Cerebellar nuclear complex (tissue), 1 donor: Measurements from ENCODE around the gene INPP5E.

Experiments
- DNase-seq, 2 experiments: peaks; one replicate each; lab custom pipeline; 2025; lab: John Stamatoyannopoulos, UW

INPP5E gene, protein sequence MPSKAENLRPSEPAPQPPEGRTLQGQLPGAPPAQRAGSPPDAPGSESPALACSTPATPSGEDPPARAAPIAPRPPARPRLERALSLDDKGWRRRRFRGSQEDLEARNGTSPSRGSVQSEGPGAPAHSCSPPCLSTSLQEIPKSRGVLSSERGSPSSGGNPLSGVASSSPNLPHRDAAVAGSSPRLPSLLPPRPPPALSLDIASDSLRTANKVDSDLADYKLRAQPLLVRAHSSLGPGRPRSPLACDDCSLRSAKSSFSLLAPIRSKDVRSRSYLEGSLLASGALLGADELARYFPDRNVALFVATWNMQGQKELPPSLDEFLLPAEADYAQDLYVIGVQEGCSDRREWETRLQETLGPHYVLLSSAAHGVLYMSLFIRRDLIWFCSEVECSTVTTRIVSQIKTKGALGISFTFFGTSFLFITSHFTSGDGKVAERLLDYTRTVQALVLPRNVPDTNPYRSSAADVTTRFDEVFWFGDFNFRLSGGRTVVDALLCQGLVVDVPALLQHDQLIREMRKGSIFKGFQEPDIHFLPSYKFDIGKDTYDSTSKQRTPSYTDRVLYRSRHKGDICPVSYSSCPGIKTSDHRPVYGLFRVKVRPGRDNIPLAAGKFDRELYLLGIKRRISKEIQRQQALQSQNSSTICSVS

DNA sequence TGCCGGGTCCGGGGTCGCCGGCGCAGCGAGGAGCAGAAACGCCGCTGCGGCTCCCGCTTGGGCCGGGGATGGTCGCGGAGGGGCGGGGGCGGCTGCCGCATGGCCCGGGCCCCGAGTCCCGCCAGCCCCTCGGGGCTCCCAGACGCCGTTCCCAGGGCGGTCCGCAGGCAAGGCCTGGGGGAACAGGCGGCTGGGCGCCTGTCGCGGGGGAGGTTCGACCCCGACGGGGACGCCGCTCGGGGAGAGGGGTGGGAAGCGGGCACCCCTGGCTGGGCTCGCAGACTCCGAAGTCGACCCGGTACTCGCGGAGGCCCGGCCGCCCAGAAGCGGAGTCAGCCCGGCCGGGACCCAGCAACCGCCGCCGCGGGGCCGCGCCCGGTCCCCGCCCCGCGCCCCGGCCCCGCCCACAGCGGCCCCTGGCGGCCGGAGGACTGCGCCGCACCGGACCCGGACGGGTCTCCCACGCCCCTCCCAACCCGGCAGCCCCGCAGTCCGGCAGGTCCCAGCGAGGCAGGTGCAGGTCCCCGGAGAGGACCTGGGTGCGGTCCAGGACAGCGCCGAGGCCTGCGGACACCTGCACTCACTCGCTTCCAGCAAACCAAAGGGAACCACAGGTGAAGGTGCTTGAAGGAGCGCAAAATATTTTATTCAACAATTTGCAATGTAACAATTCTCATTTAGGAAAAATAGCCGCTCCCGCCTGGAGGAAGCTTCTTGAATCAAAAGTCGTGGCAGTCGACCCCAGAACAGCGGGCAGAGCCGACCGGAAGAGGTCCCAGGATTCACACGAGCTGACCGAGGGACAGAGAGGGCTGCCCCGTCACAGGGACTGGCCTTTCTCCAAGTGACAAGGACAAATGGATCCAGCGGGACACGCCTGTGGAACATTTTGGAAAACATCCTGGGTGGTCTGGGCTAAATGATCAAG, at the start of gene INPP5E:
TSS of gene INPP5E (minus strand) at position 365 of the 928 bp plus-strand sequence. CDS start 426 bp downstream, outside the sequence.
- no peak for DNase-seq

DNA sequence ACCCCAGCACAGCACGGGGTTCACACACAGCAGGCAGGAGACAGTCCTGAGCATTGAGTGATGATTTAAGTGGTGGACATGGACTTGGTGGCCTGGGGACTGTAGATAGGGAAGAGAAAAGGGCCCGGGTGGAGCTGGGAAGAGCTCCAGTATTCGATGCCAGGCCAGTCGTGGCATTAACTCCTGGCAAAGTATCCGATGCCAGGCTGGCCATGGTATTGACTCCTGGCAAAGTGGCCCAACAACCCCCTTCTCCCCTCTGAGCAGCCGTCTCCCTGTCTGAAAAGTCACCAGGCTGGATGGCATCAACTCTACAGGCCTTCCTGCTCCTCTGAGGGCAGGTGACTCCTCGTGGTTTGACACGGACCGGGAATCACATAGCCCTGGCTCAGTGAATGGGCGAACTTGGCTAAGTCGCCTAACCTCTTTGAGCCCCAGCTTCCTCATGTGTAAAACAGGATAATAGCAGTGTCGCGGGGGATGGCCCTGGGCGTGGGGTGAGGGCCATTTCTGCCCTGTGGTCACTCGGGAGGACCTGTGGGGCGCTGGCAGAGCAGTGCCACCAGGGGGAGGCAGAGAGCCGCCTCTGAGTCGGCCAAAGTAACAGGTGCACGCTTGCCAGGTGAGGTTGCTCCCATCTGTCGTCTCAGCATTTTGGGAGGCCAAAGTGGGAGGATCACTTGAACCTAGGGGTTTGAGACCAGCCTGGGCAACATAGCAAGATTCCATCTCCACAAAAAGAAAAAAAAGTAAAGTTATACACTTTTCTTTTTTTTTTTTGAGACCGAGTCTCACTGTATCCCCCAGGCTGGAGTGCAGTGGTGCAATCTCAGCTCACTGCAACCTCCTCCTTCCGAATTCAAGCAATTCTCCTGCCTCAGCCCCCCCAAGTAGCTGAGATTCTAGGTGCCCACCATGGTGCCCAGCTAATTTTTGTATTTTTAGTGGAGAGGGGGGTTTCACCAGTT, 48.9 kb upstream of the INPP5E start:
- DNase-seq = peak in 1 of 2 experiments; percentile 31

DNA sequence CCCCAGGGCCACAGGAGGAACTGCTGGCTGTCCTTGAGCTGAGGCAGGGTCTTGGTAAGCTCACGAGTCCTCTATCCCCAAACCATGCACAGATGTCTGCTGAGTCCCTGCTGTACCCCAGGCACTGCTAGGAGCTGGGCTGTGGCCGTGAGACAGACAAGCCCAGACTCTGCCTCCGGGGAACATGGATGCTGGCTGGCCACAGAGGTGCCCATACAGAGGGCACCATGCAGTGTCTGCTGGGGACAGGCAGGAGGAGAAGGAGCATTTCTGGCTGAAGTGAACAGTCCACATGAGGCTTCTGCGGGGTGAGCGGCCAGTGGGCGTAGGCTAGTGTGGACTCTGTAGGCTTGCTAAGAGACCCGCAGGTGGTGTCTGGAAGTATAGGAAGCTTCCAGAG, 48.0 kb upstream of the INPP5E start:
- no peak for DNase-seq

DNA sequence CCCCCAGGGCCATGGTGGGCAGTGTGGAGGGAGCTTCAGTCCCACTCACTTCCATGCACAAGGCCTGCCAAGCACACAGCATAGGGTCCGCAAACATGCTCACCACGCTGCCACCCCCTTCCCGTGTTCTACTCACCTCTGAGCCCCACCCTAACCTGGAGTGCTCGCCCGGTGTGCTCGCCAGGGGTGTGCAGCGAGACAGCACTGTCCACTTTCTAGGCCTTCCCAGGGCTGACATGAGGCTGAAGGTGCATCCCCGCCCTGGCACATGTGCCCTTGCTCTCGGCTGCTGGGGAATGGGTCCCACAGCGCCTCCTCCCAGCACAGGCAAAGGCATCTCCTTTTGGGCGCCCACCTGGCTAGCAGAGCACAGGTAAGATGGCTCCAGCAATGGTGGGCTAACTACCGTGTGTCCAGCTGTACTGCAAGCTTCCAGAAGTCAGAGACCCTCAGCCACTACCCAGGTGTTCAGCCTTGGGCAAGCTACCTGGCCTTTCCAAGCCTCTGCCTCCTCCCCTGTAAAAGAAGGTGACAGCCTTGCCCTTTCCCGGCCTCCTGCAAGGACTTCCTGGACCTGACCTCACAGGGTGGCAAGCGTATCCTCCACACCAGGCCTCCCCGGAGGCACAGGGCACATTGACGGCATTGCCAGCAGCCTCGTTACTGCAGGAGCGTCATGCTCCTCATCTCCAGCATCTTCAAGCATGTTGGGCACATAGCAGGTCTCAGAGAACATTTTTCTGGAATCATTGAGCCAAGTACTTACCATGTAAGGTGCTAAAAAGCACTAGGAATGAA, 47.4 kb upstream of the INPP5E start:
- no peak for DNase-seq

DNA sequence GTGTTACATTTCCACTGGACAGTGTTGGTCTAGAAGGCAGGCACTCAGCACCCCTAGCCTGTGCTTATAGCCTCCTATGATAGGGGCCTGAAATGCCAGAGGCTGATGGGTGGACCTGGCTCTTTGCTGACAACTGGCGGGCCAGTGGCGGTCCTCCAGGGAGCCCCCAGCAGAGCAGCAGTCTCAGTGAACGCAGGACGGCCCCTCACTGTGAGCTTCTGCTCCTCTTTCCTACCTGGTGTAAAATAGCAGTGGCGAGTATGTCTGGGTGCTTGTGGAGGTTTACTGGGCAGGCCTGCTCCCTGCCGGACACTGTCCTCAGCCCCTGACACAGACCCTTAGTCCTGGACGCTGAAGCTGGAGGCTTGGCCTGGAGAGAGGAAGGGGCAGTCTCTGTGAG, 46.5 kb upstream of the INPP5E start:
- DNase-seq = no peak

DNA sequence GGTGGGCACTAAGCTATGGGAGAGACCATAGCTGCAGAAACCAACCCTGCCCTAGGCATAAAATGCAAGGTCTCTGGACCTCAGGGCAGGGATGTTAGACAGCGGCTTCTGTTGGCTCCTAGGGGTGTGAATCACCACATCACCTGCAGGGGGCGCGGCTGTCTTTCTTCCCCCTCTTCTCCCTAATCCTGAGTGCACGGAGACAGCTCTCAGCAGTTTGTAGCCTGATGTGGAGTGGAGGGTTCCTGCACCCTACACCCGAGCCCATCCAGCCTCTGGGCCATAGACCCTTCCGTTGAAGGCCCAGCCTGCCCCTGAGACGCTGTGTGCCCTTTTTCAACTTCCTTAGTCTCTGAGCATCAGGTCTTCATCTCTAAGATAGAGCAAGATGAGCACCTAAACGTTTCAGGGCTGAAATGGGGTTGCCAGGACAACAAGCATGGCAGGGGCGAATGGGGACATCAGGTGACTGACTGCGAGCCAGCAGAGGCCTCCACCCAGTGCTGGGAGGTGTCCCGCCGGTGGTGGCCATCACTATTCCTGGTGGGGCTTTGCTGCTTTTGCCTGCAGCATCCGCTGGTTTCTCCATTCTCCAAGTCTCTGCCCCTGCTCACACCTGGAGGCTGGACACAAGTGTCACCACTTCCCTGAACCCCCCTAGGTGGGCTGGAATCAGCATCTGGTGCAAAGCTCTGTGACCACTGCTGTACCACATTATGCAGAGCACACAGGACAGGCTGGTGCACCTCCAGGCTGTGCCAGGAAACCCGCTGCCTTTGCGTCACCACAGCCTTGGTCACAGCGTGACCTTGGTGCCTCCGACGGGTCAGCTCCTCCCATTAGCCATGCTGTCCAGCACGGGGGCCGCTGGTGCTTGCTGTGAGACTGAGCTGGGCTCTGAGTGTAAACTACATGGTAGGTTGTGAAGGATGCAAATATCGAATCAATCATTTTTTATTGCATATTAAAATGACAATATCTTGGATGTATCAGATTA, 45.7 kb upstream of the INPP5E start:
- no peak for DNase-seq

DNA sequence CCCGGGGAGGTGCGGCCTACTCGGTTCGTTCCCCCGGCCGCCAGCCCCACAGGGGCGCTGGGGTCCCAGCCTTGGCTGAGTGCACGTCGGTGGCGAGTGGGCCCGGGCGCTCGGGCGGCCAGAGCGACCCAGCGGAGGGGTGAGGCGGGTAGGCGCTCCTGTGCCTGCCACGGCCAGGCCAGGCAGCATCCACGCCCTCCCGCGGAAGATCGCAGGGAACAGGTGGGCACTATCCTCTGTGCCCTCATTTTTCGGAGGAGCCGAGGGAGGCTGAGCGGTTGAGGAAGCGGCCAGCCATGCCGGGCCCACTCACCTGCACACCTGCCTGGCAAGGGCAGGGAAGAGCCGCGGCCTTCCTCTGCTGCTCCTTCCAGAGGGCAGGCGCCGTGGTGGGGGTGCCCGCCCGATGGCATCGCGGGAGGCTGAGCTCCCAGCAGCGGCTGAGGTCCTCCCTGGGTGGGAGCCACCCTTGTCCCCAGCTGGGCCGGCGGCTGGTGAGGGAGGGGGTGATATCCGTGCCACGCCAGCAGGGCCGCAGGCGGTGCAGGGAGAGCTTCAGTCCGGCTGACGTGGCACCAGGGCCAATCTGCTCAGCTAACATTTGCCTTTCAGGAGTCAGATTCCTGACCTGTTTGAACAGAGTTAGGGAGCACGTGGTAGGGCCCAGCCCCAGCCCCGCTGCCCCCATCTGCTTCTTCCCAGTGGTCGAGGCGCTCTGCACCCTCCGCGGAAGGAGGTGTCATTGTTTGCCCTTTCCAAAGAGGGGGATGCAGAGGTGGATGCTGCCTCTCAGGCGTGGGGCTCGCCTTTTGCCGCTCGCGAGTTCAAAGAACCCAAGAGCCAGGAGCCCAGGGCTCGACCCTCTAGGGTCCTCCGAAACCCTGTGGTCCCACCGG, 44.8 kb upstream of the INPP5E start:
- DNase-seq = no peak

DNA sequence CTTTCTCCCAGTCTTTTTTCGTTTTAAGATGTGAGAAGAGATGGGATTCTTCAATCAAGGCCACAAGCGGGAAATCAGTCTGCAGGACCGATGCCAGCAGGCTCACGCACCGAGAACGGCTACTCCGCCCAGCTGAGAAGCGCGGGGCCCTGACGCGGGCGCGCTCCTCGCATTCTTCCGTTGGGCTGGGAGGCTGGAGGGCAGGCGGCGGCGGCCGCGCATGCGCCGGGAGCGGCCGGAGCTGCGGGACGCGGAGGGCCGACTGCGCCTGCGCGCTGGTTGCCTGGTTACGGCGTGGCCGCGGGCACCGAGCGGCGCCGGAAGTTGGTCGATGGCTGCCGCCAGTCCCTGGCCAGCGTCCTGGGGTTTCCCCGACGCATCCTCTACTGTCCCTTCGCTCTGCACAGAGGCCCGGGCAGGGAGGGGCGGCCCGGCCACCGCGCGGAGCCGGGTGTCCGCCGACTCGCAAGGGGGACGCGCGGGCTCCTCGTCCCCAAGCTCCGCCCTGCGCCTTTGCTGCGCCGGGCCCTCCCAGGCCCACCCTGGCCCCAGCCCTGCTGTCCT, 44.0 kb upstream of the INPP5E start:
- peak in 1 of 2 experiments; percentile 64 for DNase-seq

DNA sequence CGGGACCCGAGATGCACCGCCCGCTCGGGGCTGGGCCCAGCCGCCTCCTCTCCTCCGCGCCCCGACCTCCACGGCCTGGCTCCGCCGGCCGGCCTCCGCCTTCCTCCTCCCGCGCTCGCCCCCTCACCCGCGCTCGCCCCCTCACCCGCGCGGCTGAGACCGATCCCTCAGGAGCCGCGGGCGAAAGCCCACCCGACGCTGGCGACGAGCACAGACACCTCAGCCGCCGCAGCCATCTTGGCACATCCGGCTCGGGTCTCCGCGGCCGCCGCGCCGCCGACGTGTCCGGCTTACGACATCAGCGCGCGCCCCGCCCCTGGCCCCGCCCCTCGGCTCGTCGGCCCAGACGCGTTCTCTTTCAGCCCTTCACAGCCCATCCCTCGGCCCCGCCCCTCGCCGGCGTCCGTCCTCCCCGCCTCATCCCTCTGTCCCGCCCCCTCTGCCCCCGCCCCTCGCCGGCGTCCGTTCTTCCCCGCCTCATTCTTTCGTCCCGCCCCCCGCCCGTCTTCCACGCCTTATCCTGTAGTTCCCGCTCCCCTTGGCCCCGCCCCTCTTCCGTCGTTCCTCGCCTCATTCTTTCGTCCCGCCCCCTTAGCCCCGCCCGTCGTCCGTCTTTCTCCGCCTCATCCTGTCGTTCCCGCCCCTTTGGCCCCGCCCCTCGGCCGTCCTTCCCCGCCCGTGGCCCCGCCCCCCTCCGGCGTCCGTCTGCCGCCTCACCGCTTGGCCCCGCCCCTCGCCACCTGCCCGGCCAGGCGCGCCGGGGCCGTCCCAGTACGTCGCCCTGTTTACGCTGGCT, 43.3 kb upstream of the INPP5E start, which contains the start of gene SEC16A:
TSS of gene SEC16A (minus strand) at position 248 of the 796 bp plus-strand sequence. CDS start 5,425 bp downstream, outside the sequence.
- peak; percentile 83 to 99 for DNase-seq

DNA sequence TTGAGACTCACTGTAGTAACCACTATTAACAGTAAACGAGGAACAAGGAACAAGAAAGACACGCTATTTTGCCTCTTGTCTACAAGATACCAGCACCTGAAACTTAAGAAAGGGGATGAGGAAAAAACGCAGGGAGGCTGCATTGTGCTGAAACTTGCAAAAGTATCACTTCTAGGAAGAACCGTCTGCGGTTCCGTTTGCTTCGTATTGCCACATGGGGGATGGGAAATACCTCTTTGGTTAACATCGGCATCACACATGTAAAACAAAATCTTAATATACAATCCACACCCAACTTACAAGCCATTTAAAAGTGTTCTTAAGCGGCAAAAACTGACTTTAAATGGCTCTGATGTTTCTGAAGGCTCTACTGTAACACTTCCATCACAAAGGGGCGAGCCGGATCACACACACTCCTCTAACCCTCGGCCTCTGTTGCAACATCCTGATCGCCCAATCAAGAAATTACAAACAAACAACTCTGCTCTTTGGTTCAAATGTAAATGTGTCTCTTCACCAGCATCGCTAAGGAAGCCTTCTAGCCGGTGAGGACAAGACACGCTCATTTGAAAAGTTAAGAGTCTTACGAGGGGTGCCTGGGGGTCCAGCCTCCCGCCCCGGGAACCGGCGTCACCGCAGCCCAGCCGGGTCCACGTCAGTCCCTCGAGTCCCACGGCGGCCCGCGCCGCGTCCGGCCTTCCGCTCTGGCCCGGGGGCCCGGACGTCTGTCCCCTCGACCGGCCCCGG, 42.6 kb upstream of the INPP5E start:
- DNase-seq = no peak

DNA sequence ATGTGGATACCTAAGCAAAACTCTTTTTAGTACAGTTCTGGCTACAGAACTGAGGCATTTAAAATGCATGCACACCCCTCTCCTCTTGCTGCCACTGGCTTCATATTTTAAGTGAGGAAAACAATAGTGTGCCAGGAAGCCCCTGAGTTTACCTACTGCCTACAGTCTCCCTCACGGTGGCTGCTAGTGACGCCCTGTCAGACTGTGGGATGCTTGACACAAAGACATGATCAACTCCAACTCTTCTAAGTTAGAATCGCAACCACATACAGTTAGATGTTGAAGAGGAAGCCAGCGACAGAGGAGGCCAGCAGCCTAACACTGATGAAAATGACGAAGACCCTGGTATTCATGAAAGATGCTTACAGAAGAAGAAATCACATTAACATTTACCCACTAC, 41.9 kb upstream of the INPP5E start:
- DNase-seq = no peak

DNA sequence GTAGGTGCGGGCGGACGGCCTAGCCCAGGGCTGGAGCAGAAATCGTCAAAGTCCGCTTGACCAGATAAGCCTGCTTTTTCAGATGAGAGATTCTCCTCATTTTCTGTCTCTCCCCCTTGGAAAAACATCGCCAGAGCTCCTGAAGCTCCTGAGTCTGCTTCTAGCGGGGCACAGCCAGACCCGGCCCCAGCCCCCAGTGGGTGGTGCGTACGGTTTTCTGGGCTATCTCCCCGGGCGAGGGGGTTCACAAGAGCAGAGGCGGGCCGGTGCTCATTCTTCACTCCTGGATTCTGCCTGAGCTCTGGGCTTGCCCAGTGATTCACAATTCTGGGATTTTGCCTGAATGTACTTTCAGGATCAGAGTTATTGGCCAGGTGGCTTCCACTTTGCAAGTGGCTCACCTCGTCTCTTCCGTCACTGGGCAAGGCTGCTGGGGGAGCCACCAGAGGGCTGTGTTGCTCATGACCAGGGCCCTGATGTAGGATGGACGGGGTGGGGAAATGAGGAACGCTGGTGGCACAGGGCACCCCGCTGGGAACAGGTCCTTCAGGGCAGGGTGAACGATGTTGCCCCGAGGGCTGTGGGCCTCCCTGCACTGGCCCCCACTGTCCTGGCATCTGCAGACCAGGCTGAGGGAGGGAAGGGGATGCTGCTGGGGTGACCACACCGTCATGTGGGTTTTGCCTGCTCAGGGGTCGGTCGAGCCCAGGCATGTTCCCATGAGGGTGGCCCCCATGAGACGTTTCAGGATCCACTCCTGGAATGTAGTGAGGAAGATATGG, 36.9 kb upstream of the INPP5E start:
- DNase-seq = no peak

DNA sequence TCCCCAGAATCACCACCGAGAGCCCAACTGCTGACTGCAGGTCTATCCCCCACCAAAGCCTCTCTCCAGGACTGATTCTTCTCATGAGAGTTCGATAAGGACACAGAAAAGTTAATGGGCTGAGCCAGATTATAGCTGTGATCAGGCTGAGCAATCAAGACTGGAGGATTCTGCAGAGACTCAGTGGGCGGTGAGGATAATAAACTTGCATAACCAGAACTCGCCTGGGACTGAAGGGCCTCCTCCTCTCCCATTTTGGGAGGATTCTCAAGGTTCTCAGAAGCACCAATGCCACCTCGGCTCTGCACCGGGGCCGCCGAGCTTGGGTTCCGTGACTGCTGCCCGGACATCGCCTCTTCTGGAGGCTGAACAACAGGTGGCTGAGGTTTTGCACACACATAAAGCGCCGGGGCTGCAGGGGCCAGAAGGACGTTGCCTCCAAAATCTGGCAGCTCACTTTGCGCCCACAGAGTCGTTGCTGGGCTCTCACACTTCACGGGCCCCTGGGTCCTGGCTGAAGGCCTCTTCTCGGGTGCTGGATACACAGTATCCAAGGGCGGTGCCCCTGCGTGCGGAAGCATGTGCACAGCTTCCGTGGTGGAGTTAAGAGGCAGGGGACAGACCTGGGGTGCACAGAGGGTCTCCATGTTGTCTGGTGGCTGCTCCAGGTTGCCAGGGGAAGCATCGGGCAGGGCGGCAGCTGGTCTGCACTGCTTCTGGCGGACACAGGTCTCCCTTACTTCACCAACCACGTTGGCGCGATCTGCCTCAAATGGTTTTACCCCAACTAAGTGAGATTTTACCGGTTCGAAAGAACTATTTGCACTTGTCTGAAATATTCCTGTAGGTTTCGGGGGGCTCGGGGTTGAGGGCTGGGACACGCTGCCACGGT, 35.6 kb upstream of the INPP5E start:
- DNase-seq = no peak

DNA sequence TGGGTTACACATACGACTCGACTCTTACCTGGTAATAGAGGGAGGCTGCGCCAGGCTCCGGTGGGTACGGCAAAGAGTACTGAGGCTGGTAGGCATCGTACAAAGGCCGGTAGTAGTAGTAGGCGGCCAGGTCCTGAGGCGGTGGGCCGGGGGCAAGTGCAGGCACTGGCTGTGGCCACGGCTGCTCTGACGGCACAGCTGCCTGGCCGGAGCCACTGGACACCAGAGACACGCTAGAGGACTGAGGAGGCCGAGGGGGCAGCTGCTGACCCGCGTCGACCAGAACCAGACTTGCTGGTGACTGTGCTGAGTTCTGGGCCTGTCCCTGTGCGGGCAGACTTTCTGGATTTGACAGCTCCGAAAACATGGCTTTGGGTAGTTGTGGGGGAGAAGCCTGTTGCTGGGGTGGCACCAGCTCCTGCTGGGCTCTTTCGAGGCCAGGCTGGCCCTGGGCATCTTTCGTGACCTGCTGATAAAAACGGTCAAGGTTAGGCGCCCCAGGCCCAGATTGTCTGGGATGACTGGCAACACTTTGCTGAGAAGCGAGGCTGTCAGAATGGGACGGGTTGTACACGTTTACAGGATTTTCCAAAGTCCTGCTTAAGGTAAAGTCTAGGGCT, 34.5 kb upstream of the INPP5E start:
- DNase-seq = no peak
